Esophagus muscularis mucosa (tissue), 3 donors: ENCODE measurements around the gene TMEM220.

Experiments used
- CTCF ChIP-seq, 3 experiments: fragments of 200-600 bp in 2 of 3; fragments of 450-650 bp in 1 of 3; sonication (generic) in 2 of 3; IDR thresholded peaks; one replicate each; pipeline ENCODE4 v1.5.1; 2017 to 2019; ENCODE audit warnings: antibody characterized with exemption in 3 of 3, mild to moderate bottlenecking in 2 of 3, moderate library complexity in 1 of 3
- POLR2A ChIP-seq: fragments of 450-650 bp; IDR thresholded peaks from one replicate; pipeline ENCODE4 v1.6.1; 2017; ENCODE audit warnings: antibody characterized with exemption, moderate library complexity, mild to moderate bottlenecking, low read depth
- POLR2AphosphoS5 ChIP-seq, 2 donors: sonication (generic); formaldehyde crosslinking; IDR thresholded peaks; one replicate each; pipeline ENCODE4 v1.6.1; 2017; ENCODE audit warnings: antibody characterized with exemption in 2 of 2

GRCh38 chr17:10772425-10773380 lies 42.9 kb upstream of the TMEM220 start:
- TF ChIP-seq CTCF (IDR thresholded peaks at IDR 0.05) (peak in 2 of 3 experiments; percentile 17 to 39), POLR2A (no peak), POLR2AphosphoS5 (IDR thresholded peaks at IDR 0.05) (no peak)
